ENCODE measurements around the gene RPL22. TPM values are rescaled to one million over a fixed set of nuclear protein-coding genes. Genes with fewer than 3 reads are reported as not detected.

RPL22 gene
- polyA plus RNA-seq, 3 donors: 62.6 to 97.2 (median 65.6) TPM

GRCh38 chr1:6218375-6219164 is 19.2 kb upstream of the RPL22 start:
- no peak for TF ChIP-seq CTCF (IDR thresholded peaks at IDR 0.05)
- Histone ChIP-seq H3K4me3 (replicated peaks in 1 of 3; ENCODE audit: low read depth in 2 of 3, low read length in 3 of 3) (no peak overlapping the region), H2AFZ (ENCODE audit: insufficient read depth, low read depth, low read length, poor library complexity, severe bottlenecking) (no peak overlapping the region), H3K27me3 (ENCODE audit: control insufficient read depth in 2 of 2, insufficient read depth in 2 of 2, low read length in 2 of 2) (no peaks in the 10 kb centered on the region), H3K79me2 (ENCODE audit: insufficient read depth, low read length) (no peaks in the 10 kb centered on the region), H3K9me3 (replicated peaks in 1 of 2; ENCODE audit: control insufficient read depth in 1 of 2, insufficient read depth in 1 of 2, low read length in 2 of 2) (no peaks in the 10 kb centered on the region), H3K27ac (ENCODE audit: low read depth in 1 of 2, low read length in 2 of 2) (no peak overlapping the region), H3K4me2 (replicated peaks; ENCODE audit: extremely low read depth, low read length, poor library complexity, severe bottlenecking) (no peak overlapping the region), H3K4me1 (ENCODE audit: control insufficient read depth in 1 of 2, insufficient read depth in 2 of 2, low read length in 2 of 2) (no peaks in the 10 kb centered on the region), H3K9ac (ENCODE audit: insufficient read depth, low read length, poor library complexity, severe bottlenecking) (no peak overlapping the region), H4K20me1 (ENCODE audit: insufficient read depth, low read length) (no peaks in the 10 kb centered on the region), H3K36me3 (replicated peaks in 1 of 2; ENCODE audit: control insufficient read depth in 1 of 2, insufficient read depth in 2 of 2, low read length in 2 of 2) (peaks cover 6 to 23% of the 10 kb centered on the region in 2 donors)
- Mint-ChIP-seq H3K4me1 (no peaks in the 10 kb centered on the region), H3K36me3 (peaks cover 22 to 28% of the 10 kb centered on the region in 2 donors), H3K27ac (no peak overlapping the region), H3K4me3 (no peak overlapping the region), H3K9me3 (peaks cover 0 to 2% (median 0%) of the 10 kb centered on the region in 7 donors), H3K27me3 (ENCODE audit: low read depth in 3 of 3) (peaks cover 13 to 18% (median 14%) of the 10 kb centered on the region in 3 donors)
- DNase-seq: no peak
- intact Hi-C loops (cut with micrococcal nuclease): loop anchor here in 1 of 2 donors (5.0 kb wide), 1 partner anchor 49 kb away; no protein-coding TSS in a partner anchor
- WGBS (ENCODE audit: insufficient coverage): 94% methylated on average over 16 of the region's 16 CpGs

- H3K9me3 Mint-ChIP-seq: peaks cover 0 to 9% (median 1%) of the 10 kb centered on the region in 7 donors
- Histone ChIP-seq H3K9me3 (replicated peaks in 1 of 2; ENCODE audit: control insufficient read depth in 1 of 2, insufficient read depth in 1 of 2, low read length in 2 of 2) (peaks cover 0 to 7% of the 10 kb centered on the region in 2 donors), H4K20me1 (ENCODE audit: insufficient read depth, low read length) (no peaks in the 10 kb centered on the region), H3K4me3 (replicated peaks in 1 of 3; ENCODE audit: low read depth in 2 of 3, low read length in 3 of 3) (no peak overlapping the region), H2AFZ (ENCODE audit: insufficient read depth, low read depth, low read length, poor library complexity, severe bottlenecking) (no peak overlapping the region), H3K36me3 (replicated peaks in 1 of 2; ENCODE audit: control insufficient read depth in 1 of 2, insufficient read depth in 2 of 2, low read length in 2 of 2) (no peaks in the 10 kb centered on the region), H3K27ac (ENCODE audit: low read depth in 1 of 2, low read length in 2 of 2) (no peak overlapping the region), H3K27me3 (ENCODE audit: control insufficient read depth in 2 of 2, insufficient read depth in 2 of 2, low read length in 2 of 2) (peaks cover 9 to 25% of the 10 kb centered on the region in 2 donors), H3K4me2 (replicated peaks; ENCODE audit: extremely low read depth, low read length, poor library complexity, severe bottlenecking) (no peak overlapping the region), H3K79me2 (ENCODE audit: insufficient read depth, low read length) (no peaks in the 10 kb centered on the region), H3K4me1 (ENCODE audit: control insufficient read depth in 1 of 2, insufficient read depth in 2 of 2, low read length in 2 of 2) (peaks cover 6 to 15% of the 10 kb centered on the region in 2 donors), H3K9ac (ENCODE audit: insufficient read depth, low read length, poor library complexity, severe bottlenecking) (no peak overlapping the region)
- 82% methylated on average over 12 of the region's 20 CpGs for WGBS (ENCODE audit: insufficient coverage)
- DNase-seq: no peak
- intact Hi-C loops (cut with micrococcal nuclease): no loop called here
- TF ChIP-seq CTCF (IDR thresholded peaks at IDR 0.05): no peak
- H3K27me3 Mint-ChIP-seq (ENCODE audit: low read depth in 3 of 3): peaks cover 34 to 64% (median 43%) of the 10 kb centered on the region in 3 donors
- H3K36me3 Mint-ChIP-seq: no peaks in the 10 kb centered on the region
- no peak overlapping the region for H3K4me3 Mint-ChIP-seq
- no peak overlapping the region for H3K27ac Mint-ChIP-seq
- peaks cover 14% of the 10 kb centered on the region for H3K4me1 Mint-ChIP-seq
Measured at GRCh38 chr1:6212193-6212959, 13.0 kb upstream of the RPL22 start.
